Activated CD4-positive, alpha-beta T cell treated with anti-CD3 and anti-CD28 coated beads, Interleukin-10, Interleukin-2, amounts not matched to agents 100 ng/mL and 50 ng/mL, durations not matched to agents 16 hours and 8 hours (primary cell): ENCODE measurements around the gene PDGFRB.

ENCODE experiments used
- DNase-seq: peaks from one replicate; pipeline ENCODE4 v3.0.0-alpha.2; 2020

Gene PDGFRB

GRCh38 chr5:150162142-150162513 is 6.5 kb upstream of the PDGFRB start:
- no peak for DNase-seq

GRCh38 chr5:150161242-150162141 is 5.8 kb upstream of the PDGFRB start:
- peak; percentile 77 for DNase-seq

- no peak for DNase-seq
Measured at GRCh38 chr5:150160448-150161081, 4.9 kb upstream of the PDGFRB start.

DNA sequence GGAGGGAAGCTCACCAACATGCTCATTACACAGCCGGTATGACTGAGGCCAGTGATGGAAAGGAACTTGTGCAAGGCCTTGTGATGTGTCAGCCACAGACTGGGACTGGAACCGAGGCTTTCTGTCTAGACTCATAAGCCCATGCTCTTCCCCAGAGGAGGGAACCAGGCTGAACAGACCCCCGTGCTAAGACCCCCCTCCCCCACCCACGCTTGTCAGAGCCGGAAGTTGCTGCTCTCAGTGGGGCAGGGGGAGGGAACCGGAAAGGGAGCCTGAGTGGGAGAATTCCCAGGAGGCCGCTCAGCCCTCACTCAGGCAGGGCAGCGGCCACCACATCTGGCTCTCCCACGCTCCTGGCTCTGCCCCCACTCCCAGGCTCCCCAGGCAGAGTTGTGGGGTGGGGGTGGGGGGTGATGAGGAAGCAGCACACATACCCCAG is 4.1 kb upstream of the PDGFRB start:
- DNase-seq = no peak

DNA sequence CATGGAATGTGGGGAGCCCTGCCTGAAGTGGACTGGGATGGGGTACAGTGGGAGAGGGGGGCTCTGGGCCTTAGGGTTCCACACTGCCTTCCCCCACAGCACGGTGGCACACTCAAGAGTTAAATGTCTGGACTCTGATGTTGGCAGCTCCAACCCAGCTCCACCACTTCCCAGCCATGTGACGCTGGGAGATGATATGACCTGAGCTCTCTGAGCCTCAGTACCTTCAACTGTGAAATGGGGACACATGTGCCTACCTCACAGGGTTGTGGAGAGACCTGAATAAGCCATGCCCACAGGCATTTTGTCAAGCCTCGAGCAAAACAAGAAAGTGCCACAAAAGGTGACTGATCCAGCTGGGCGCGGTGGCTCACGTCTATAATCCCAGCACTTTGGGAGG is 3.4 kb upstream of the PDGFRB start:
- no peak for DNase-seq

- no peak for DNase-seq
Measured at GRCh38 chr5:150158170-150158949, 2.7 kb upstream of the PDGFRB start.

- DNase-seq = no peak
Measured at GRCh38 chr5:150157168-150157567, 1.5 kb upstream of the PDGFRB start.

DNA sequence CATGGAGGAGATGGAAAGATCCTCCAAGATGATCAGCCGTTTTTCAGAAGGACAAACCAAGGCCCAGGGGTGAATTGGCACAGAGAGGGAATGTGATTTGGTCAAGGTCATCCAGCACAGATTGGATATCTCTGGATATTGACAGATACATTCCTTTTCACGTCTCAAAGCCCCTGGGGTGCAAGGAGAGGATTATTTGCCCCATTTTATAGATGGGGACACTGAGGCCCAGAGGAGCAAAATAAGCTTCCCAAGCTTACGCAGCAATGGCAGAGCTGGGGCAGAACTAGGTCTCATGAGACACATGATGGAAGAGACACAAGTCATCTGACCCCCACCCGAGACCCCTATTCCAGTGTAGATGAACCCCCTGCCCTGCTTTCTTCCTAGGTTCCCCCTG is 895 bp upstream of the PDGFRB start:
- no peak for DNase-seq

DNA sequence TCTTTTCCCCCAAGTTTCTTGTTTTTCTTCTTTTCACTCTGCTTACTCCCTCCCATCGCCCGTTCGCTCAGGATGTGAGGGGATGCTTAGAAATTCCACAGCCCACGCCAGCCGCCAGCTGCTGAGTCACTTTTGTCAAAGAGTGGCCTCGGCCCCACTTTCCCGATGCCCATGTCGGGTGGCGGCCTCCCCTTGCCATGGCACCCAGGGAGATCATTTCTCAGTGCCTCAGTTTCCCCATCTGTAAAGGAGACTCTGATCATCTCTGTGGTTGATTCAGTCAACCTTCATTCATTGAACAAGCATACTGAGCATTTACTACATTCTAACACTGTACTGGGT is 353 bp upstream of the PDGFRB start:
- DNase-seq = no peak

- no peak for DNase-seq
Measured at GRCh38 chr5:150154618-150155128, 972 bp downstream of the PDGFRB start.

DNA sequence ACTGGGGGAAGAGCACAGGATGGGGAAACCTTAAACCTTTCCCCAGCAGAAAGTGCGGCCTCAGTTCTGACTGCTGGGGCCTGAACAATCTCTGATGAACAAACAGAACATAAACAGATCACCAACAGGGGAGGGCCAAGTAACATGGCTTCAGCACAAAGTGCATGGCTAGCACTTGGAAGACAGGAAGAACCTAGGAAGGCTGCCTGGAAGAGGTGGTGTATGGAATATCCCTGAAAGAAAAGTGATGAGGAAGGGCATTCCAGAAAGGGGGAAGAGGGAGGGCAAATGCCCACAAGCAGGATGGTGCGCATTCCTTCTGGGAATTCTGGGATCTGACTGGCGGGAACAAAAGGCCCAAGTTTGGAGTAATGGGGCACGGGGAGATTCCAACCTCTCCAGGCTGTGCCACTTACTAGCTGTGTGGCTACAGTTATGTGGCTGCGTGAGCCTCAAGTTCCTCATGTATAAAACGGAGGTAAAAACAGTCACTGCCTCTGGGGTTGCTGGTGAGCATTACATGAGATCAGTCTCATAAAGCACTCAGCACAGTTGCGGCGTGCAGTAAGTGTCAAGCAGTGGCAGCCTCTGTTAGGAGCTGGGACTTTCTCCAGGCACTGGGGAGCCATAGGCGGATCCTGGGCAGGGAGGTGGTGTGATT is 1.6 kb downstream of the PDGFRB start:
- no peak for DNase-seq

- no peak for DNase-seq
Measured at GRCh38 chr5:150153483-150153882, 2.2 kb downstream of the PDGFRB start.

DNA sequence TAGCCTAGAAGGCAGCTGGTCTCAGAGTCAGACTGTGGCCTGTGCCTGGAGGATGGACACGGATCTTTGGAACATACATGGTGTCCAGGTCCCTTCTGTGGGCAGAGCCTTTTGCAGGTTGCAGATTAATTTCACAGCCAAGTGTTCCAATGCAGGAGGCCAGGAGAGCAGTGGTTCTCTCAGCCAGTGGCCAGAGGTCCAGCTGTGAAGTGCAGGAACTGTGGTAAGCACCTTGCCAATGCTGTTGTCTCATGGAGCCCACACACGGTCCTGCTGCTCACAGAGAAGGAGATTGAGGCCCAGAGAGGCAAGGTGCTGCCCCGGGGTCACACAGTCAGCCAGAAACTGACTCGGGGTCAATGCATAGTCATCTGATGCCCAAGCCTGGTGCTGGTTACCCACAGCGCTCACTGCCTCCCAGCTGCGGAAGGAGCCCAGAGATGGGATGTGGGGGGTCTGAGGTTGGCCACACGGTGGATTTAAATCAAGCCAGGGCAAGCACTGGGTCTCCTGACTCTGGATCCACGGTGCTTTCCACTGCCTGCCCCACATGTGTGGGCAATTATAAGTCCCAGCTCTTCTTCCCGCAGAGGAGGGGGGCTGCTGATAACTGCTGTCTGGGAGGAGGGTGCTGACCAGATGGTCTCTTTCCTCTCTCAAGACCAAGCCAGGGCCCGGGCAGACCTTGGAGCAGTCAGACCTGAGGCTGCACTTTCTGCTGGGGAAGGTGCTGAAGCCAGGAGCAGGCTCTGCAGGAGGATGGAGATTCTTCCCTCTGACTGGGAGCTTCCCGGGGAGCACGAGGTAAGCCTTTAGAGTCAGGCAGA is 2.8 kb downstream of the PDGFRB start:
- peak; percentile 17 for DNase-seq

GRCh38 chr5:150149618-150150017 is 6.0 kb downstream of the PDGFRB start:
- no peak for DNase-seq

DNA sequence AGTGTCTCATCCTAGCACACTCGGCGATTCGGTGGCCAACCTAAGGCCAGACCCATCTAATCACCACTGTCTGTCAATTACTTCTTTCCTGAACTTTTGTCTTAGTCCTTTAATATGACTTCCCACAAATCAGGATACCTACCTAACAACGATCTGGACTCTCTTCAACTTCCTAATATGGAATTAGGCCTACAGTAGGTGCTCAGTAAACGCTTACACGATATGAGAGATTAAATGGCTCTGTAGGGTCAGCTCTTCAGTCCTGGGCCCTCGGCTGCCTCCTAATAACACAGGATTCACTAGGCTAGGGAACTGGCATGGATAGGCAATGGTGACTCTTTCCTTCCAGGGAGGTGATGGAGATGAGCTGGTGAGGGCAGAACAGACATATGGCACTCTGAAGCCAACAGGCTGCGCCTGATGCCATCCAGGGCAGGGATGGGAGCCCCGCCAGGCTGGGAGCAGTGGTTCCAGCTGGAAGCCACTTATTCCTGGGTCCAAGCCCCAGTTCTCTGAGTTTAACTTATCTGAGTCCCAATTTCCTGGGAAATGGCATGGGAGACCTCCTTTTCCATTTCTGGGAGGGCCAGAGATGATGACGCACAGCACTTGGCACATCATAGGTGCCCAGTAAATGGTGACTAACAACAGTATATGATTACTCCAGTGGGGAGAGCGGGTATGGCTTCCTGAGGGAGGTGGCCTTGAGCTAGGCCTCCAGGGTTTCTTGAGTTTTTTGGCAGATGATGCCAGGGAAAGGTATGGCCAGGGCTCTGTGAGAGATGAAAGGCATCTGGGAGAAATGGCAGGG is 7.3 kb downstream of the PDGFRB start:
- no peak for DNase-seq

DNA sequence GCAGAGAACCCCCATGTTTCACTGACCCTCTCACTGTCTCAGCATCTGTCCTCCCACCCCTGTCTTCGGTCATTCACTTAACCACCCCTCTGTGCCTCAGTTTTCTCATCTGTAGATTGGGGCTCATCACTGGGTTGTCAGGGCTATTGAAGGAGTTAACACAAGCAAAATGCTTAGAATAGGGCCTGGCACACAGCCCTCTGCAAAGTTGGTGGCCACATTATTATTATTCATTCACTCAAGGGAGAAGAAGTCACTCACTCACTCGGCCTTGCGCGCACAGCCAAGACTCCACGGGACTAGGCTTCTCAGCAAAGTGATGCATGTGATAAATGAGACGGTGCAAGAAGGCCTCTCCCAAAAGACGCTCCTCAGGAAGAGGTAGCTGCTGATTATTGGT is 8.0 kb downstream of the PDGFRB start:
- DNase-seq = no peak

- DNase-seq = no peak
Measured at GRCh38 chr5:150146862-150147601, 8.6 kb downstream of the PDGFRB start.

- no peak for DNase-seq
Measured at GRCh38 chr5:150146235-150146634, 9.4 kb downstream of the PDGFRB start.

DNA sequence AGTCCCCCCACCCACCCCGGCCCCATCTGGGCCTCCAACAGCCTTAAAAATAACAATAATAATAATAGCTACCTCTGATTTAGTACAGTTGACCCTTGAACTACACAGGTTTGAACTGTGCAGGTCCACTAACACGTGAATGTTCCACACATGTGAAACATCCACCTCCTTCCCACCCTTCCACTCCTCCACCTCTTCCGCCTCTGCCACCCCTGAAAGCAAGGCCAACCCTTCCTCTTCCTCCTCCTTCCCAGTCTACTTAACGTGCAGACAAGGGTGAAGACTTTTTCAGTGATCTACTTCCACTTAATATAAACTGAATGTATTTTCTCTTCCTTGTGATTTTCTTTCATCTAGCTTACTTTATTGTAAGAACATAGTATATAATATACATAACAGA is 10.8 kb downstream of the PDGFRB start:
- DNase-seq = no peak

GRCh38 chr5:150144246-150144801 is 11.3 kb downstream of the PDGFRB start:
- DNase-seq = no peak
